G401.6 (cell line): ENCODE measurements around the gene UBE2O.

Experiments
- FAIRE-seq: peaks from 2 replicates; lab custom pipeline; 2012; peaks lifted over from hg19 to GRCh38; lab: Jason Lieb, UNC

UBE2O gene

GRCh38 chr17:76484228-76484725 lies 31.3 kb upstream of the UBE2O start:
- FAIRE-seq, result no peak

GRCh38 chr17:76481071-76481655 lies 28.2 kb upstream of the UBE2O start:
- no peak for FAIRE-seq

GRCh38 chr17:76480632-76481031 lies 27.7 kb upstream of the UBE2O start:
- FAIRE-seq, result no peak

- FAIRE-seq, result no peak
These were observed 26.6 kb upstream of the UBE2O start for GRCh38 chr17:76479515-76480060.

GRCh38 chr17:76478730-76479514 lies 26.0 kb upstream of the UBE2O start:
- FAIRE-seq, result no peak

GRCh38 chr17:76478097-76478496 lies 25.1 kb upstream of the UBE2O start:
- no peak for FAIRE-seq

GRCh38 chr17:76477576-76477975 lies 24.6 kb upstream of the UBE2O start:
- no peak for FAIRE-seq

GRCh38 chr17:76476736-76477135 lies 23.8 kb upstream of the UBE2O start:
- no peak for FAIRE-seq

- no peak for FAIRE-seq
These were observed 22.4 kb upstream of the UBE2O start for GRCh38 chr17:76475302-76475701.

- FAIRE-seq, result no peak
These were observed 21.9 kb upstream of the UBE2O start for GRCh38 chr17:76474894-76475293.

GRCh38 chr17:76474238-76474637 lies 21.3 kb upstream of the UBE2O start:
- FAIRE-seq, result no peak

- FAIRE-seq, result no peak
These were observed 20.6 kb upstream of the UBE2O start for GRCh38 chr17:76473541-76473985.

- no peak for FAIRE-seq
These were observed 19.8 kb upstream of the UBE2O start for GRCh38 chr17:76472726-76473125.

GRCh38 chr17:76472258-76472645 lies 19.3 kb upstream of the UBE2O start:
- FAIRE-seq, result no peak

GRCh38 chr17:76471498-76472257 lies 18.7 kb upstream of the UBE2O start:
- FAIRE-seq, result no peak

GRCh38 chr17:76469991-76470739 lies 17.2 kb upstream of the UBE2O start:
- FAIRE-seq, result no peak

GRCh38 chr17:76469076-76469990 lies 16.4 kb upstream of the UBE2O start:
- no peak for FAIRE-seq

- FAIRE-seq, result no peak
These were observed 15.7 kb upstream of the UBE2O start for GRCh38 chr17:76468634-76469010.

GRCh38 chr17:76467809-76468633 lies 15.1 kb upstream of the UBE2O start:
- FAIRE-seq, result no peak

- FAIRE-seq, result no peak
These were observed 14.4 kb upstream of the UBE2O start, which contains the start of gene AANAT for GRCh38 chr17:76467366-76467765. AANAT (plus strand) TSS chr17:76467603; CDS start chr17:76468747, 1,144 bp downstream.
